ENCODE results near the gene FAM174C. TPM values are rescaled to one million over a fixed set of nuclear protein-coding genes. Genes with fewer than 3 reads are reported as not detected.
A peak's percentile ranks its signal among the peaks of the same experiment; 100 is the strongest.

Gene FAM174C
- total RNA-seq, 1 experiment from 2014 or later = 110 TPM

DNA sequence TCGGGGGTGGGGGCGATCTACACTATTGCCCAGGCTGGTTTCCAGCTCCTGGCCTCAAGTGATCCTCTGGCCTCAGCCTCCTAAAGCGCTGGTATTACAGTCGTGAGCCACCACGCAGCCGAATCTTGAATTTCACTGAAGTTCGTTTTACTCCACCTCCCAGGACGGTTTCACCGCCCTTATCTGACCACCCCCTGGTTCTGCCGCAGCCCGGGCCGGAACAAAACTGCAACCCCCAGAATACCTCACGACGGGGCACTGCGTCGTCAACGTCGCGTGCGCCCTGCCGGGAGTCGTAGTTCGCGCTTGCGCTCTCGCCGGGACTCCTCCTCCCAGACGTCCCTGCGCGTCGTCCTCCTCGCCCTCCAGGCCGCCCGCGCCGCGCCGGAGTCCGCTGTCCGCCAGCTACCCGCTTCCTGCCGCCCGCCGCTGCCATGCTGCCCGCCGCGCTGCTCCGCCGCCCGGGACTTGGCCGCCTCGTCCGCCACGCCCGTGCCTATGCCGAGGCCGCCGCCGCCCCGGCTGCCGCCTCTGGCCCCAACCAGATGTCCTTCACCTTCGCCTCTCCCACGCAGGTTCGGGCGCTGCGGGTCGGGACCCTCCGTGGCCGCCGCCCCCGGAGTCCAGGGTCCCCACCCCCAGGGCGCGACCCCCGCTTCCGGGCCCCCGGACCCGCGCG lies 33.8 kb upstream of the FAM174C start, which contains the start of gene ATP5F1D:
ATP5F1D (plus strand) TSS at position 335 of the 679 bp plus-strand sequence; CDS start at position 435, 100 bp downstream.
- TF ChIP-seq EZH2phosphoT487 (IDR thresholded peaks at IDR 0.05; ENCODE audit: borderline replicate concordance, low read length) (no peak), EZH2 (IDR thresholded peaks at IDR 0.05; ENCODE audit: low read length, unreplicated experiment) (no peak)
- TF ChIP-seq, protein P1, sequence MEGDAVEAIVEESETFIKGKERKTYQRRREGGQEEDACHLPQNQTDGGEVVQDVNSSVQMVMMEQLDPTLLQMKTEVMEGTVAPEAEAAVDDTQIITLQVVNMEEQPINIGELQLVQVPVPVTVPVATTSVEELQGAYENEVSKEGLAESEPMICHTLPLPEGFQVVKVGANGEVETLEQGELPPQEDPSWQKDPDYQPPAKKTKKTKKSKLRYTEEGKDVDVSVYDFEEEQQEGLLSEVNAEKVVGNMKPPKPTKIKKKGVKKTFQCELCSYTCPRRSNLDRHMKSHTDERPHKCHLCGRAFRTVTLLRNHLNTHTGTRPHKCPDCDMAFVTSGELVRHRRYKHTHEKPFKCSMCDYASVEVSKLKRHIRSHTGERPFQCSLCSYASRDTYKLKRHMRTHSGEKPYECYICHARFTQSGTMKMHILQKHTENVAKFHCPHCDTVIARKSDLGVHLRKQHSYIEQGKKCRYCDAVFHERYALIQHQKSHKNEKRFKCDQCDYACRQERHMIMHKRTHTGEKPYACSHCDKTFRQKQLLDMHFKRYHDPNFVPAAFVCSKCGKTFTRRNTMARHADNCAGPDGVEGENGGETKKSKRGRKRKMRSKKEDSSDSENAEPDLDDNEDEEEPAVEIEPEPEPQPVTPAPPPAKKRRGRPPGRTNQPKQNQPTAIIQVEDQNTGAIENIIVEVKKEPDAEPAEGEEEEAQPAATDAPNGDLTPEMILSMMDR (conservative IDR thresholded peaks at IDR 0.05; ENCODE audit: low read depth, low read length) = no peak
- peak within 1 kb of the TSS; percentile 93 for H3K9ac ChIP-seq (ENCODE audit: low read length)
- peak within 1 kb of the TSS; percentile 26 for H3K27ac ChIP-seq (ENCODE audit: low read length)
- POLR2A ChIA-PET (ENCODE audit: unreplicated experiment) = no interaction called here
- H4K20me1 ChIP-seq (ENCODE audit: low read length) = no peaks in the 10 kb centered on the region
- peak within 1 kb of the TSS; percentile 84 for H3K4me2 ChIP-seq (ENCODE audit: low read length)
- no peaks in the 10 kb centered on the region for H3K36me3 ChIP-seq (ENCODE audit: low read depth, low read length)
- peak within 1 kb of the TSS; percentile 63 for H2AFZ ChIP-seq (ENCODE audit: low read length)
- H3F3A ChIP-seq (ENCODE audit: low read length, unreplicated experiment) = no peaks in the 10 kb centered on the region
- H3K79me2 ChIP-seq (ENCODE audit: low read length) = peaks cover 44% of the 10 kb centered on the region
- CTCF ChIA-PET = interaction anchor here (0.6 kb wide), 1 partner anchor 16 kb away, joined by 5 read pairs; no protein-coding TSS in a partner anchor
- peak within 1 kb of the TSS; percentile 86 for H3K4me3 ChIP-seq (ENCODE audit: low read length)
- H3K9me2 ChIP-seq (replicated peaks; ENCODE audit: low read length) = no peaks in the 10 kb centered on the region
- DNase-seq (peak; percentile 92), ATAC-seq (peak; percentile 58)
- no peaks in the 10 kb centered on the region for H3K27me3 ChIP-seq (ENCODE audit: low read length)
- intact Hi-C loops (cut with micrococcal nuclease) = no loop called here
- no peaks in the 10 kb centered on the region for H3K9me3 ChIP-seq (ENCODE audit: low read length)
- BruUV-seq (replicated peaks) = no TSS peak
- H3K4me1 ChIP-seq (ENCODE audit: insufficient read depth, low read length) = peaks cover 28% of the 10 kb centered on the region

DNA sequence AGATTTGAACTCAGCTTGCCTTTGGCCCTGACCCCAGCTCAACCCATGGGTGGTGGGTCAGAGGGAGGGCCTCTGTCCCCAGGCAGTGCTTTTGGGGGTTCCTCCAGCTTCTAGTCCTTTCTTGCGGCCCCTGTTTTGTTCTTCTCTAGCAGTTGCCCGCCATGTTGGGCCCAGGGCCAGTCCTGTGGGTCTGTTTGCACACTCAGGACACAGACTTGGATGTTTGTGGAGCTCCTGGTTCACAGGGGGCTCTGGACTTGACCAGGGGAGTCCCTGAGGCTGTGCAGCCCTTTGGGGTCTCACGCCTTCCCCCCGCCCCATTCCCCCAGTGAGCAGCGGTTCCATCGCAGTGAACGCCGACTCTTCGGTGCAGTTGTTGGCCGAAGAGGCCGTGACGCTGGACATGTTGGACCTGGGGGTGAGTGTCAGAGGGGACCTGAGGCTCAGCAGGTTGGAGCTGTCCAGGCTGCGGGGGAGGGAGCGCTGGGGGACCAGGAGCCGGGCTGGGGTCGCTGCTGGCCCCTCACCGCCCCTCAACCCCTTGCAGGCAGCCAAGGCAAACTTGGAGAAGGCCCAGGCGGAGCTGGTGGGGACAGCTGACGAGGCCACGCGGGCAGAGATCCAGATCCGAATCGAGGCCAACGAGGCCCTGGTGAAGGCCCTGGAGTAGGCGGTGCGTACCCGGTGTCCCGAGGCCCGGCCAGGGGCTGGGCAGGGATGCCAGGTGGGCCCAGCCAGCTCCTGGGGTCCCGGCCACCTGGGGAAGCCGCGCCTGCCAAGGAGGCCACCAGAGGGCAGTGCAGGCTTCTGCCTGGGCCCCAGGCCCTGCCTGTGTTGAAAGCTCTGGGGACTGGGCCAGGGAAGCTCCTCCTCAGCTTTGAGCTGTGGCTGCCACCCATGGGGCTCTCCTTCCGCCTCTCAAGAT lies 31.3 kb upstream of the FAM174C start:
- peaks cover 37% of the 10 kb centered on the region for H3K4me1 ChIP-seq (ENCODE audit: insufficient read depth, low read length)
- DNase-seq (peak; percentile 72), ATAC-seq (peak; percentile 27)
- TF ChIP-seq EZH2 (IDR thresholded peaks at IDR 0.05; ENCODE audit: low read length, unreplicated experiment) = no peak
- TF ChIP-seq, protein P1 (conservative IDR thresholded peaks at IDR 0.05; ENCODE audit: low read depth, low read length) = peak; percentile 87
- no TSS peak for BruUV-seq (replicated peaks)
- H3K4me3 ChIP-seq (ENCODE audit: low read length) = peak overlapping the region; percentile 86
- peak overlapping the region; percentile 84 for H3K4me2 ChIP-seq (ENCODE audit: low read length)
- H3K9ac ChIP-seq (ENCODE audit: low read length) = no peak overlapping the region
- H3F3A ChIP-seq (ENCODE audit: low read length, unreplicated experiment) = no peaks in the 10 kb centered on the region
- CTCF ChIA-PET = interaction anchor here (0.5 to 2.6 kb wide), 9 partner anchors 18 to 1024 kb away, joined by 3 to 124 read pairs (median 5); partner anchors contain the start of genes CIRBP and FAM174C
- H3K27ac ChIP-seq (ENCODE audit: low read length) = no peak overlapping the region
- no peak overlapping the region for H2AFZ ChIP-seq (ENCODE audit: low read length)
- intact Hi-C loops (cut with micrococcal nuclease) = loop anchor here (1.0 kb wide), 1 partner anchor 22 kb away; no protein-coding TSS in a partner anchor
- H3K36me3 ChIP-seq (ENCODE audit: low read depth, low read length) = no peaks in the 10 kb centered on the region
- no peaks in the 10 kb centered on the region for H3K9me3 ChIP-seq (ENCODE audit: low read length)
- no peaks in the 10 kb centered on the region for H3K9me2 ChIP-seq (replicated peaks; ENCODE audit: low read length)
- no peaks in the 10 kb centered on the region for H4K20me1 ChIP-seq (ENCODE audit: low read length)
- peaks cover 44% of the 10 kb centered on the region for H3K79me2 ChIP-seq (ENCODE audit: low read length)
- no peaks in the 10 kb centered on the region for H3K27me3 ChIP-seq (ENCODE audit: low read length)
- POLR2A ChIA-PET (ENCODE audit: unreplicated experiment) = interaction anchor here (1.8 kb wide), 1 partner anchor 25 kb away, joined by 6 read pairs; no protein-coding TSS in a partner anchor
